H1 (cell line): Measurements from ENCODE around the gene PRG3. TPM values are rescaled to one million over a fixed set of nuclear protein-coding genes. Genes with fewer than 3 reads are reported as not detected.

ENCODE experiments used
- TBP ChIP-seq: IDR thresholded peaks from 2 replicates; pipeline ENCODE4 v1.6.1; 2011; ENCODE audit warnings: low read depth, low read length, improper control_type of control experiment
- polyA plus RNA-seq, 7 experiments: library from polyadenylated mRNA; depleted of rRNA in 3 of 7; stranded (reverse) in 5 of 7; unstranded in 2 of 7; fragments of >200 nt in 5 of 7; fragments of 200-250 nt in 2 of 7; gene quantifications; 1 replicate in 5 of 7; 2 replicates in 1 of 7; 4 replicates in 1 of 7; pipeline versions ENCODE4 v1.2.1 to v1.2.3, GENCODE V29; 2011 to 2013; ENCODE audit warnings: missing spikeins in 2 of 7, mixed read lengths in 2 of 7
- total RNA-seq: library from RNA; stranded (reverse); fragmentation: NEBNext Ultra II Directional; extraction: Animal tissue kit (Norgen Biotek cat#: 25700); gene quantifications from 2 replicates; pipeline ENCODE4 v1.2.1, GENCODE V29; 2021

Gene PRG3
- total and polyA plus RNA-seq, 2 of the 8 experiments (the other 6 are each of a cell fraction or from before 2014, with no cell fraction given), result not detected

GRCh38 chr11:57394203-57394965 lies 13.4 kb upstream of the PRG3 start (continued):
- TF ChIP-seq TBP, result no peak
